Activated CD4-positive, alpha-beta T cell treated with anti-CD3 and anti-CD28 coated beads for 36 hours (primary cell): Measurements from ENCODE around the gene BACH2. TPM values are rescaled to one million over a fixed set of nuclear protein-coding genes. Genes with fewer than 3 reads are reported as not detected.

Source experiments
- ATAC-seq: fragments of 200-7000 bp; cut with Tn5 transposase; one replicate; pipeline ENCODE4 v1.10.0; 2021; ENCODE audit warnings: mild to moderate bottlenecking, moderate library complexity
- CTCF ChIA-PET: fragments of 350-600 bp; sonication (Branson Sonifier 250); formaldehyde crosslinking; loops from one replicate; lab custom pipeline; 2021; ENCODE audit warnings: antibody characterized with exemption; lab: Charles Lee
- POLR2A ChIA-PET: fragments of 350-600 bp; sonication (Branson Sonifier 250); formaldehyde crosslinking; loops from one replicate; lab custom pipeline; 2021; ENCODE audit warnings: antibody characterized with exemption, inconsistent platforms; lab: Charles Lee
- DNase-seq: peaks from one replicate; pipeline ENCODE4 v3.0.0-alpha.2; 2020
- H3K27ac Mint-ChIP-seq: one replicate; pipeline ENCODE4 v1.8.0; 2021; ENCODE audit warnings: mixed read lengths
- H3K27me3 Mint-ChIP-seq: one replicate; pipeline ENCODE4 v1.8.0; 2021; ENCODE audit warnings: mixed read lengths
- H3K36me3 Mint-ChIP-seq: one replicate; pipeline ENCODE4 v1.8.0; 2021; ENCODE audit warnings: low read depth, mixed read lengths
- H3K4me1 Mint-ChIP-seq: one replicate; pipeline ENCODE4 v1.8.0; 2021; ENCODE audit warnings: mixed read lengths
- H3K4me3 Mint-ChIP-seq: one replicate; pipeline ENCODE4 v1.8.0; 2021; ENCODE audit warnings: mild to moderate bottlenecking, moderate library complexity, mixed read lengths
- H3K9me3 Mint-ChIP-seq: one replicate; pipeline ENCODE4 v1.8.0; 2021; ENCODE audit warnings: low read depth, mixed read lengths
- intact Hi-C, 2 experiments: fragments of 100-400 bp; cut with DNase I in 1 of 2; cut with micrococcal nuclease in 1 of 2; formaldehyde crosslinking; loops; one replicate each; pipeline versions ENCODE4 v1.14.2 to v1.15.1; 2022 to 2024; cut with DNase I, micrococcal nuclease
- total RNA-seq, 2 experiments: library from RNA; stranded (reverse); gene quantifications; one replicate each; pipeline ENCODE4 v1.2.3, GENCODE V29; 2021

The BACH2 gene
- total RNA-seq, 2 experiments from 2014 or later = 74.7 to 87.3 TPM

DNA sequence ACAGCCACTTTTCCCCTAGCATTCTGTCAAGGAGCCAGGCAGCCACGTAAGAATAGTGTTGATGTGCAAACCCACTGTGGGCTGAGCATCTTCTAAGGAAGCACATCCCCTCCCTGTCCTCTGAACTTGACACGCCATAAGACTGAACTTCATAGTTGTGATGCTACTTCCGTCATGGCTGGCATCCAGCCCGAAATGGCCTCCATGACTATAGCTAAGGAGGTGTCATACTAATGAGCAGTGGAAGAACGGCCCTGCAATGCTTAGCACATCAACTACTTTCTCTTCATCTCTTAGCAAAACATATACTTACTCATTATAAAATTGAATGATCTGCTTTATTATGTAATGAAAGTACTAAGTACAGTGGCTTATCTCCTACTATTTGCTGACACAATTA lies 292.1 kb downstream of the BACH2 start:
- no peak for ATAC-seq
- no peak overlapping the region for H3K4me3 Mint-ChIP-seq
- CTCF ChIA-PET = interaction anchor here (0.6 kb wide), 1 partner anchor 596 kb away, joined by 3 read pairs; no protein-coding TSS in a partner anchor
- H3K27ac Mint-ChIP-seq = no peak overlapping the region
- peaks cover 39% of the 10 kb centered on the region for H3K4me1 Mint-ChIP-seq
- POLR2A ChIA-PET = interaction anchor here (0.6 kb wide), 1 partner anchor 134 kb away, joined by 4 read pairs; no protein-coding TSS in a partner anchor
- intact Hi-C loops = loop anchor here in 1 of 2 experiments (10.0 kb wide), 1 partner anchor 580 kb away; the partner anchor contains the start of gene MAP3K7
- H3K9me3 Mint-ChIP-seq = no peaks in the 10 kb centered on the region
- peak; percentile 37 for DNase-seq
- no peaks in the 10 kb centered on the region for H3K27me3 Mint-ChIP-seq
- H3K36me3 Mint-ChIP-seq = peaks cover 22% of the 10 kb centered on the region

DNA sequence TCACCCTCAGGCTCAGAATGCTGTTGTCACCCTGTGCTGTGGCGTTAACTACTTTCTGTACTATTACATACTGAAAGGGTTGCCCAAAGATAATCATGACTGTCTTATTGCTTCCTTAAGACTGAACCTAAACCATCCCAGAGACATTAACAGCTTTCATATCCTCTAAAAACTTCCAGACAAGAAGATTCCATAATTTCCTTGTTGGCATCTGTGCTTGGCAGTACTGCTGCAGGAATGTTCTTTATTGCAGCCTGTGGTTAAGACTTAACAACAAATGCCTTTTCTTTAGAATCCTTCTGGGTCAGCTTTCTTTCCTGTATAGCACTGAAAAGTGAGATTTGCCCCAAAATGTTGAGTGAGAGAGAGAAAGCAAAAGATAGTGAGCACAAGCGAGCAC lies 292.7 kb downstream of the BACH2 start:
- ChIA-PET CTCF (interaction anchor here (0.6 kb wide), 1 partner anchor 596 kb away, joined by 3 read pairs; no protein-coding TSS in a partner anchor), POLR2A (interaction anchor here (0.6 kb wide), 1 partner anchor 134 kb away, joined by 4 read pairs; no protein-coding TSS in a partner anchor)
- Mint-ChIP-seq H3K27ac (no peak overlapping the region), H3K4me3 (no peak overlapping the region), H3K36me3 (peaks cover 22% of the 10 kb centered on the region), H3K27me3 (no peaks in the 10 kb centered on the region), H3K9me3 (no peaks in the 10 kb centered on the region), H3K4me1 (peaks cover 33% of the 10 kb centered on the region)
- no peak for DNase-seq
- no peak for ATAC-seq
- intact Hi-C loops = loop anchor here in 1 of 2 experiments (10.0 kb wide), 1 partner anchor 581 kb away; the partner anchor contains the start of gene MAP3K7

DNA sequence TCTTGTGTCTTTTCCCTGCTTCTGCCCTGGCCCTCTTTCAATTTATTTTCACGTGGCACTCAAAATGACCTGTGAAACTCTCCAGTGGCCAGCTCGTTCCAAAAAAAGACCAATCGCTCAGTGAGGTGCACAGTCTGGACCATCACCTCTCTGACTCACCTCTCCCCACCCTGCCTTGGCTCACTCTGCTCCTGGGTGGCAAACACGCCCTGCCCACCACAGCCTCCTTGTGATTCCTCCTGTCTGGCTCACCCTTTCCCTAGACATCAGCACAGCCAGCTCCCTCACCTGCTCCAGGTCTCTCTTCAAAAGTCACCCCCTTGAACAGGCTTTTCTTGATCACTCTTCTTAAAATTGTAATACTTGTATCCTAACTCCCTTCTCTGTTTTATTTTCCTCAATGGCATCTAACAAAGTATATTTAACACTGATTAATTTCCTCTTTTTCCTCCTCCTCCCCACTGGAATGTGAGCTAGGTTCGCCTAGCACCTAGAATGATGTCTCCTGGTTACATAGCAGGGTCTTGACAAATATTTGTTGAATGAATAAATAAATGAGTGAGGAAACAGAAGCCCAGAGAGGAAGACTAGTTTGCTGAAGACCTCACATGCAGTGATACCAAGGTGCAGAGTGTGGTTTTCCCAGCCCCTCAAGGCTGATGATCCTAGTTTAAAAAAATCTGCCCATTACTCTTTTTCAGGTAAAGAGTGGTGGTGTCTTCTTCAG lies 293.4 kb downstream of the BACH2 start:
- H3K9me3 Mint-ChIP-seq = no peaks in the 10 kb centered on the region
- ChIA-PET POLR2A (interaction anchor here (0.6 kb wide), 1 partner anchor 281 kb away, joined by 4 read pairs; no protein-coding TSS in a partner anchor), CTCF (interaction anchor here (0.7 kb wide), 1 partner anchor 76 kb away, joined by 5 read pairs; no protein-coding TSS in a partner anchor)
- H3K4me3 Mint-ChIP-seq = no peak overlapping the region
- ATAC-seq (no peak), DNase-seq (no peak)
- no peaks in the 10 kb centered on the region for H3K27me3 Mint-ChIP-seq
- intact Hi-C loops = loop anchor here in 1 of 2 experiments (10.0 kb wide), 1 partner anchor 582 kb away; the partner anchor contains the start of gene MAP3K7
- H3K36me3 Mint-ChIP-seq = peaks cover 20% of the 10 kb centered on the region
- peaks cover 30% of the 10 kb centered on the region for H3K4me1 Mint-ChIP-seq
- H3K27ac Mint-ChIP-seq = no peak overlapping the region

DNA sequence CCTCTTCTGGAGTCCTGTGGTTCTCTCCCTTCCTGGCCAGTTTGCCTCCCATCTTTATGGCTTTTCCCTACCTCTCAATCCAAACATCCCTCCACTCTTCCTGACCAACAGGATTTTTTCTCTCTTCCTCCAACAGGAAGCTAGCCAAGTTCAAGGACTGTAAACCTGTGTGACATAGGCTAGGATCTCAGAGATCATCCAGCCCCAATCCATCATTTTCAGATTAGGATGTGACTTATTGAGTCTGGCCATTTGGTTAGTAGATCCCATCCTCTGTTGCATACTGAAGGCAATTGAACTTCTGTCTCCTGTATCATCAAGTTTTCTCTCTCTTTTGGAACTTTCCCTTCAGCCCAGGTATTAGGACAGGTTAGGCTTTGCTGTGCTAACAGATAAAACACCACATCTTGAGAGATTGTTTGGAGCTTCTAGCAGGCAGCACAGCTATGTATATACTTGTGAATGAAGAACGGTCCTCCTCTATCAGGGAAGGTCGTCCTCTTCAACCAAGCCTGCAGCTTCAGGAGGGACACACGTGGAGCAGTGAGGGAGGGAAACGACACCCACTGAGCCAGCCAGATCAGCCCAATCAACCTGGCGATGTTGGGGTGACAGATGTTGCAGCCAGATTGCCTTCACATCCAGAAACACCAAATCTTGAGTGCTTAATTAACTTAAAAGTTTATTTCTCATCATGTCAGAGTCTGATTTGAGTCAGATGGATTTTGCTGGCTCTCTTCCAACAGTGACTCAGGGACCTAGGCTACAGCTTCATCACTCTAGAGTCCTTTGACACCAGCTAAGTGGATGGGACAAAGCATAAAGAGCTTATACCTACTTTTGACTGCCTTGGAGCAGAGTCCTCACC lies 295.5 kb downstream of the BACH2 start:
- Mint-ChIP-seq H3K4me1 (peaks cover 35% of the 10 kb centered on the region), H3K27me3 (no peaks in the 10 kb centered on the region), H3K4me3 (no peak overlapping the region), H3K36me3 (peaks cover 25% of the 10 kb centered on the region), H3K9me3 (no peaks in the 10 kb centered on the region), H3K27ac (no peak overlapping the region)
- CTCF ChIA-PET = interaction anchor here (0.6 to 1.5 kb wide), 7 partner anchors 10 to 60 kb away, joined by 3 to 6 read pairs (median 3); no protein-coding TSS in a partner anchor
- intact Hi-C loops = loop anchor here (1.0 to 10.0 kb wide), 5 partner anchors 24 to 584 kb away; partner anchors contain the start of gene MAP3K7 (in 1 of the 2)
- POLR2A ChIA-PET = interaction anchor here (0.6 to 1.1 kb wide), 4 partner anchors 14 to 168 kb away, joined by 3 to 8 read pairs (median 3); no protein-coding TSS in a partner anchor
- peak; percentile 80 for DNase-seq
- ATAC-seq = peak; percentile 79

DNA sequence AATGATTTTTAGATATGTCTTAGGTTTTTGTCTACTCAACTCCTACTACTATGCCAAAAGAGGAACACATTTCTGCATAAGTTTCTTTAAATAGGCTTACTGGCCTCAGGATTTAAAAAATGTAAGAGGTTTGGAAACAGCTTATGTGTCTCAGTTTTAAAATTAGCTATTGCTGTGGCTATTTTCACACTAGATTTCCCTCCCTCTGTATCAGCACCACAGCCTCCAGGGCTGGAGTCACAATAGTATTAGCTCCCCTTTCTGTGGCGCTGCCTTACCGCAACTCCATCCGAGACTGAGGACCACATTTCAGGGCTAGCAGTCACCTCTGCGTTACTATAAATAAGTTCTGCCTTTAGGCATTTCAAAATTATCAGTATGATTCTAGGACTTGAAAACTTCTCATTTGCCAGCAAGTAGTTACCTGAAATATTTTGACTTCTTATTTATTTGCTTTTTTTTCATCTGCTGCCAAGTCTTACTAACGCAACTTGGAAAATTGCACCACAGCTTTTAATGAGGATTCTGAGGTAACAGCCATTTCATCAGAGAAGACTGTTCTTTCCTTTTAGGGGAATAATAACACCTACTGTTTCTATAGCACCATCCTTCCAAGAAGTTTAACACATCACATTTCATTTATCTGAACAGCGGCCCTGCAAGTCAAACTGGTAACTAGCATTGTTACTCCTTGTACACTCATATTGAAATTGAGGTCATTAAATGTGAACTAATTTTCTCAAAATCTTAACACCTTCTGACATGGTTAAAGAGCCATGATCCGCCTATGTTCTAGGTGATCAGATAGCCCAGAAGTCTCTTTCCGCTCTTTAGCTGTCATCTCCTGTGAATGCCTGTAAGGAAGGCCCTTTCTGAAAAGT lies 296.5 kb downstream of the BACH2 start:
- Mint-ChIP-seq H3K9me3 (no peaks in the 10 kb centered on the region), H3K27me3 (no peaks in the 10 kb centered on the region), H3K27ac (no peak overlapping the region), H3K36me3 (peaks cover 34% of the 10 kb centered on the region), H3K4me3 (no peak overlapping the region), H3K4me1 (peaks cover 37% of the 10 kb centered on the region)
- ChIA-PET POLR2A (no interaction called here), CTCF (interaction anchor here (0.6 to 1.5 kb wide), 5 partner anchors 8 to 57 kb away, joined by 3 to 4 read pairs (median 3); no protein-coding TSS in a partner anchor)
- intact Hi-C loops = loop anchor here (2.0 to 10.0 kb wide), 4 partner anchors 47 to 585 kb away; partner anchors contain the start of gene MAP3K7 (in 1 of the 2)
- ATAC-seq (peak; percentile 45), DNase-seq (no peak)

DNA sequence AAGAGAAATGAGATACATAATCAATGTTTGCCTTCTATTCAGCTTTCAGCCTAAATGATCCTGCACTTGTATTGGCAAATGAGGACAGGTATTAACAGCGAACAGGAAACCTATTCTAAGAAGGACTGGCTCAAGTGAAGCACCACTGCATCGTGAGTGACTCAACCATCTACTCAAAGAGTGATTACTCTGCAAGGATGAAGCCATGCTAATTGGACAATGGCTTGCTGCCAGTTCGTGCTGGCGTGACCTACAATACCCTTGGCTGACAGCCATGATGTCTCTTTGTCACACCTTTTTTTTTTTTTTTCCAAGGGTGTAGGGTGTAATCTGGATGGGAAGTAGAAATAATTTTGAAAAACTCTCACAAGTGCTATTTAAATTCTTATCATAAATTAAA lies 297.5 kb downstream of the BACH2 start:
- DNase-seq = peak; percentile 71
- POLR2A ChIA-PET = no interaction called here
- peaks cover 41% of the 10 kb centered on the region for H3K36me3 Mint-ChIP-seq
- H3K27me3 Mint-ChIP-seq = no peaks in the 10 kb centered on the region
- intact Hi-C loops = no loop called here
- CTCF ChIA-PET = interaction anchor here (1.6 to 1.9 kb wide), 2 partner anchors 11 to 12 kb away, joined by 5 to 6 read pairs; no protein-coding TSS in a partner anchor
- peak; percentile 47 for ATAC-seq
- H3K27ac Mint-ChIP-seq = no peak overlapping the region
- H3K9me3 Mint-ChIP-seq = no peaks in the 10 kb centered on the region
- no peak overlapping the region for H3K4me3 Mint-ChIP-seq
- peaks cover 42% of the 10 kb centered on the region for H3K4me1 Mint-ChIP-seq

DNA sequence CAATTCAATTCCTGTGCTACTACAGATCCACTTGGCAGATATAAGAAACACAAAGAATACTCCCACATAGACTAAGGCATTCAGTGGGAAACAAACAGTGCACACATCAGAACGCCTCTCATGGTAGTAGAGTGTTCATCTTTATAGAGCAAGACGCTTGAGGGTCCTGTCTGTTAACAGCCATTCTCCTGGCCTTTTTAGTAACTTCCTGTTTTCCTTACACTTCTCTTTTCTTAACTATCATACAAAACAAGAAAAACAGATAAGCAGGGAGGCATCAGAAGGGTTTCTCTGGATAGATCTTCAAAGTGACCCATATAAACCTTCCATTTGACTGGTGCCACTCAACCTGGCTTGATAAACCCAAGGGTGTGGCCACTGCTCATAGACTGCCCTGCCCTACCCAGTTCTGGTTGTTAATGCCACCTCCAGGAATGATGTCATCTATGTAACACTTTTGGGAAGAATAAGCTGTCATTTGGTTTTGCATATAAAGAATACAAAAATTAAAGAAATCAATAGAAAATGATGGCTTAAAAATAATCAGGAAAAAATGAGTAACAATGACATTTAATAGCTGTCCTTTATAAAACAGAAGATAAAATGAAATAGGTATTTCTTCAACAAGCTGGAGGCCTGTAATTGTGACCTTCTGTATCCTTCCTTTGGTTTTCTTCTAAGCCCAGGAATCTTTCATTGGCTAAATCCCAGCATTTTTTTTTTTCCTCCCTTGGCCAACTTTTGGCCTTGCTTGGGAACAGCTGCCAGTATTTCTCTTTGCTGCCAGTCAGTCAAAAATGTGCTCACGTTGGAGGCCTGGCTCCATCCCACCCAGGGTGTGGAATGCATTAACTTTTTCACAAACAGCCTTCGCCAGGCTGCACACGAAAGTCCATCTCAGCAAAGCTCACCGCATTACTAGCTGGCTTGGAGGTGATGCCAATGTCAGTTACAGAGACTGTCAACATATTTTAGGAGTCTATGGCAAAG lies 298.9 kb downstream of the BACH2 start:
- ATAC-seq (no peak), DNase-seq (no peak)
- Mint-ChIP-seq H3K27me3 (no peaks in the 10 kb centered on the region), H3K36me3 (peaks cover 48% of the 10 kb centered on the region), H3K27ac (peak overlapping the region; percentile 72), H3K9me3 (no peaks in the 10 kb centered on the region), H3K4me3 (no peak overlapping the region), H3K4me1 (peaks cover 56% of the 10 kb centered on the region)
- POLR2A ChIA-PET = no interaction called here
- CTCF ChIA-PET = interaction anchor here (1.6 to 1.9 kb wide), 2 partner anchors 9 to 11 kb away, joined by 5 to 6 read pairs; no protein-coding TSS in a partner anchor
- intact Hi-C loops = no loop called here

DNA sequence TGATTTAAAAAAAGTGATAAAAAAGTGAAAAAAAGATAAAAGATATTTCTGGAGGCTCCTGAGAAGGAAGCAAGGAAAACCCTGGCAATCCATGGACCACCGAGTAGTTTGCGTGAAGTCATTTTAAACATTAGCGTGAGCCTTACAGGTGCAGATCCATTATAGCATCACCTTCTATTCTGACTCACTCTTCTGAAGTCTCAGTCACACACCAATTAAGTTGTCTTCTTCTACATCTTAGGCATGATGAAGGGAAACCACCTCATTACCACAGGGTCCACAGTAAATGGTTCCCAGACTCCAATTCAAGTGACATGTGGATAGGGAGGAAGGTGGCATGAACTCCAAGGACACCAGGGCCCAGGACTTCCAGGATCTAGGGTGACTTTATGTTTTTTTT lies 303.2 kb downstream of the BACH2 start:
- Mint-ChIP-seq H3K36me3 (peaks cover 81% of the 10 kb centered on the region), H3K27ac (peak overlapping the region; percentile 78), H3K27me3 (no peaks in the 10 kb centered on the region), H3K4me3 (no peak overlapping the region), H3K9me3 (no peaks in the 10 kb centered on the region), H3K4me1 (peaks cover 91% of the 10 kb centered on the region)
- intact Hi-C loops = loop anchor here in 1 of 2 experiments (5.0 kb wide), 1 partner anchor 51 kb away; no protein-coding TSS in a partner anchor
- ATAC-seq = peak; percentile 77
- CTCF ChIA-PET = interaction anchor here (1.1 kb wide), 1 partner anchor 15 kb away, joined by 3 read pairs; no protein-coding TSS in a partner anchor
- DNase-seq = no peak
- POLR2A ChIA-PET = no interaction called here

DNA sequence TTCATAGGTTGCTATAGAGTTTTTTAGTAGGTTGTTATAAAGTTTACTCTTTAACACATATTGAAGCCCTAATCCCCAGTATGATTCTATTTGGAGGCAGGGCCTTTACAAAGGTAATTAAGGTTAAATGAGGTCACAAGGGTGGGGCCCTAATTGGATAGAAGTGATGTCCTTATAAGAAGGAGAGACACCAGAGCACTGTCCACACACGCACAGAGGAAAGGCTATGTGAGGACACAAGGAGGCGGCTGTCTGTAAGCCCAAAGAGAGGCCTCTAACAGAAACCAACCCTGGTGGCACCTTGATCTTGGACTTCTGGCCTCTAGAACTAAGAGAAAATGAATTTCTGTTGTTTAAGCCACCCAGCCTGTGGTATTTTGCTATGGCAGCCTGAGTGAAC lies 303.8 kb downstream of the BACH2 start:
- intact Hi-C loops = loop anchor here in 1 of 2 experiments (5.0 kb wide), 1 partner anchor 51 kb away; no protein-coding TSS in a partner anchor
- H3K27me3 Mint-ChIP-seq = no peaks in the 10 kb centered on the region
- peak overlapping the region; percentile 7 for H3K27ac Mint-ChIP-seq
- H3K4me1 Mint-ChIP-seq = peaks cover 92% of the 10 kb centered on the region
- ATAC-seq = no peak
- ChIA-PET POLR2A (no interaction called here), CTCF (interaction anchor here (1.1 kb wide), 1 partner anchor 14 kb away, joined by 3 read pairs; no protein-coding TSS in a partner anchor)
- peaks cover 79% of the 10 kb centered on the region for H3K36me3 Mint-ChIP-seq
- DNase-seq = no peak
- H3K9me3 Mint-ChIP-seq = no peaks in the 10 kb centered on the region
- no peak overlapping the region for H3K4me3 Mint-ChIP-seq
